SK-N-SH (cell line): ENCODE data around the gene LIX1L. TPM values are rescaled to one million over a fixed set of nuclear protein-coding genes. Genes with fewer than 3 reads are reported as not detected.
A peak's percentile ranks its signal among the peaks of the same experiment; 100 is the strongest.

Experiments
- CTCF ChIA-PET: fragments of 300-600, 350-600 bp; formaldehyde crosslinking; extraction: SDS; loops from one replicate; lab custom pipeline; 2021; lab: Yijun Ruan, JAX
- POLR2A ChIA-PET: fragments of 350-600 bp; sonication (Branson Sonifier 250); formaldehyde crosslinking; extraction: SDS; loops from one replicate; lab custom pipeline; 2020; ENCODE audit warnings: antibody characterized with exemption, inconsistent platforms; lab: Yijun Ruan, JAX
- DNase-seq: peaks from one replicate; pipeline ENCODE4 v3.0.0; 2012
- H2AFZ ChIP-seq: fragments of 200-600 bp; sonication (generic); 2 replicates; pipeline ENCODE4 v1.8.1; 2016; ENCODE audit warnings: antibody characterized with exemption, mild to moderate bottlenecking, low read depth
- H3F3A ChIP-seq: fragments of 200-600 bp; sonication (generic); replicated peaks from 2 replicates; pipeline ENCODE3; 2016; ENCODE audit warnings: antibody characterized with exemption, mild to moderate bottlenecking; ENCODE audit not compliant: insufficient read depth
- H3K27ac ChIP-seq, 2 experiments: fragments of 200-500 bp in 1 of 2; fragments of 200-600 bp in 1 of 2; sonication (Bioruptor generic) in 1 of 2; sonication (generic), shearing (Covaris generic) in 1 of 2; 2 replicates each; pipeline versions ENCODE4 v1.5.1 to v1.6.1; 2014 to 2016; ENCODE audit warnings: low read depth in 2 of 2, inconsistent platforms in 1 of 2, low read length in 1 of 2, mild to moderate bottlenecking in 1 of 2, mixed read lengths in 1 of 2
- H3K27me3 ChIP-seq: fragments of 200-600 bp; sonication (generic), shearing (Covaris generic); 2 replicates; pipeline ENCODE4 v1.6.1; 2016; ENCODE audit warnings: mixed run types; ENCODE audit not compliant: insufficient read depth
- H3K36me3 ChIP-seq, 2 experiments: fragments of 200-500 bp in 1 of 2; fragments of 200-600 bp in 1 of 2; sonication (Bioruptor generic) in 1 of 2; sonication (generic) in 1 of 2; replicated peaks in 1 of 2; 2 replicates each; pipeline versions ENCODE3 to v1.5.1; 2014 to 2016; ENCODE audit warnings: low read length in 1 of 2, mild to moderate bottlenecking in 1 of 2; ENCODE audit not compliant: insufficient read depth in 2 of 2, control insufficient read depth in 1 of 2
- H3K4me1 ChIP-seq, 2 experiments: fragments of 200-500 bp in 1 of 2; fragments of 200-600 bp in 1 of 2; sonication (Bioruptor generic) in 1 of 2; sonication (generic), shearing (Covaris generic) in 1 of 2; 2 replicates each; pipeline versions ENCODE4 v1.5.1 to v1.6.1; 2014 to 2016; ENCODE audit warnings: low read depth in 1 of 2, low read length in 1 of 2, mixed run types in 1 of 2; ENCODE audit not compliant: insufficient read depth in 2 of 2, control insufficient read depth in 1 of 2
- H3K4me2 ChIP-seq: fragments of 200-600 bp; sonication (generic), shearing (Covaris generic); 2 replicates; pipeline ENCODE4 v1.6.1; 2017; ENCODE audit warnings: mixed run types
- H3K4me3 ChIP-seq, 2 experiments: fragments of 200-500 bp in 1 of 2; fragments of 200-600 bp in 1 of 2; sonication (Bioruptor generic) in 1 of 2; sonication (generic), shearing (Covaris generic) in 1 of 2; 2 replicates each; pipeline versions ENCODE4 v1.5.1 to v1.8.1; 2014 to 2016; ENCODE audit warnings: low read depth in 2 of 2, inconsistent platforms in 1 of 2, low read length in 1 of 2, mild to moderate bottlenecking in 1 of 2, mixed read lengths in 1 of 2, moderate library complexity in 1 of 2
- H3K79me2 ChIP-seq: fragments of 200-600 bp; sonication (generic); 2 replicates; pipeline ENCODE4 v1.8.1; 2017; ENCODE audit warnings: mild to moderate bottlenecking; ENCODE audit not compliant: insufficient read depth
- H3K9ac ChIP-seq: fragments of 200-600 bp; sonication (generic); 2 replicates; pipeline ENCODE4 v1.6.1; 2017; ENCODE audit warnings: mixed run types
- H3K9me2 ChIP-seq: fragments of 200-600 bp; sonication (generic); 2 replicates; pipeline ENCODE4 v1.6.1; 2017; ENCODE audit warnings: mixed run types
- H3K9me3 ChIP-seq: fragments of 200-600 bp; sonication (generic); 2 replicates; pipeline ENCODE4 v1.6.1; 2017; ENCODE audit warnings: mixed run types, mild to moderate bottlenecking, moderate library complexity
- H4K20me1 ChIP-seq: fragments of 200-600 bp; sonication (generic); 2 replicates; pipeline ENCODE4 v1.6.1; 2017; ENCODE audit warnings: mild to moderate bottlenecking, mixed run types; ENCODE audit not compliant: insufficient read depth
- CHD2 ChIP-seq: fragments of 150-350 bp; IDR thresholded peaks from 2 replicates; pipeline ENCODE4 v1.6.1; 2018; ENCODE audit warnings: low read length; ENCODE audit not compliant: partially characterized antibody
- CTCF ChIP-seq: fragments of 200-600 bp; sonication (generic); IDR thresholded peaks from 2 replicates; pipeline ENCODE4 v1.6.1; 2017; ENCODE audit warnings: antibody characterized with exemption, mild to moderate bottlenecking, moderate library complexity
- EZH2phosphoT487 ChIP-seq: fragments of 200-600 bp; sonication (generic); IDR thresholded peaks from 2 replicates; pipeline ENCODE4 v1.6.1; 2017; ENCODE audit warnings: low read depth, mixed run types, mild to moderate bottlenecking, antibody characterized with exemption, moderate library complexity, borderline replicate concordance
- FOSL2 ChIP-seq: IDR thresholded peaks from 2 replicates; pipeline ENCODE4 v1.4.0; 2012; ENCODE audit warnings: low read depth, mild to moderate bottlenecking, moderate library complexity, borderline replicate concordance
- FOXJ3 ChIP-seq: sonication (generic); formaldehyde crosslinking; IDR thresholded peaks from 2 replicates; pipeline ENCODE4 v1.5.1; 2020; ENCODE audit warnings: mild to moderate bottlenecking, missing genetic modification reagents
- FOXM1 ChIP-seq: IDR thresholded peaks from 2 replicates; pipeline ENCODE4 v1.4.0; 2012; ENCODE audit warnings: low read depth, mild to moderate bottlenecking
- GABPA ChIP-seq: IDR thresholded peaks from 2 replicates; pipeline ENCODE4 v1.4.0; 2012; ENCODE audit warnings: low read depth, mild to moderate bottlenecking
- GATA2 ChIP-seq: sonication (generic); formaldehyde crosslinking; IDR thresholded peaks from 2 replicates; pipeline ENCODE4 v1.5.0; 2020; ENCODE audit warnings: mild to moderate bottlenecking, missing genetic modification reagents
- IRF3 ChIP-seq: fragments of 150-350 bp; IDR thresholded peaks from 2 replicates; pipeline ENCODE4 v1.6.1; 2016; ENCODE audit warnings: mild to moderate bottlenecking, low read depth, low read length
- MEF2A ChIP-seq: IDR thresholded peaks from 2 replicates; pipeline ENCODE4 v1.4.0; 2012; ENCODE audit warnings: low read depth, borderline replicate concordance
- MXI1 ChIP-seq: IDR thresholded peaks from 2 replicates; pipeline ENCODE4 v1.6.1; 2012; ENCODE audit warnings: mild to moderate bottlenecking, low read depth, low read length, improper control_type of control experiment
- NFIC ChIP-seq: IDR thresholded peaks from 2 replicates; pipeline ENCODE4 v1.4.0; 2012; ENCODE audit warnings: borderline replicate concordance
- NRF1 ChIP-seq: IDR thresholded peaks from 2 replicates; pipeline ENCODE4 v1.6.1; 2012; ENCODE audit warnings: low read depth, mild to moderate bottlenecking, low read length
- POLR2AphosphoS5 ChIP-seq: IDR thresholded peaks from 2 replicates; pipeline ENCODE4 v1.6.1; 2012; ENCODE audit warnings: low read depth, low read length
- REST ChIP-seq: IDR thresholded peaks from 2 replicates; pipeline ENCODE4 v1.6.1; 2012; ENCODE audit warnings: mild to moderate bottlenecking, low read depth, low read length, moderate library complexity
- RFX5 ChIP-seq: IDR thresholded peaks from 2 replicates; pipeline ENCODE4 v1.6.1; 2012; ENCODE audit warnings: mild to moderate bottlenecking, improper control_type of control experiment, low read length
- RXRA ChIP-seq: IDR thresholded peaks from 2 replicates; pipeline ENCODE4 v1.4.0; 2012; ENCODE audit warnings: low read depth, mild to moderate bottlenecking, borderline replicate concordance
- SMC3 ChIP-seq: IDR thresholded peaks from 2 replicates; pipeline ENCODE4 v1.6.1; 2012; ENCODE audit warnings: low read depth, low read length, improper control_type of control experiment
- YY1 ChIP-seq: IDR thresholded peaks from 2 replicates; pipeline ENCODE4 v1.4.0; 2012; ENCODE audit warnings: low read depth, mild to moderate bottlenecking
- WGBS: methylation state at CpG from one replicate; pipeline ENCODE4 v1.1.6; 2017; ENCODE audit warnings: low lambda C conversion rate; 5-methylcytosine and 5-hydroxymethylcytosine counted together
- polyA plus RNA-seq, 3 experiments: library from polyadenylated mRNA; depleted of rRNA; stranded (reverse); fragments of >200 nt; gene quantifications; 2 replicates each; pipeline ENCODE4 v1.2.3, GENCODE V29; 2012
- TF ChIP-seq, protein P1 (sequence below): fragments of 150-350 bp; IDR thresholded peaks from 2 replicates; pipeline ENCODE4 v1.6.1; 2017; ENCODE audit warnings: antibody characterized with exemption, low read length, low read depth, borderline replicate concordance
- TF ChIP-seq, protein P2 (sequence below): IDR thresholded peaks from 2 replicates; pipeline ENCODE4; 2012
- TF ChIP-seq, protein P3 (sequence below): IDR thresholded peaks from 2 replicates; pipeline ENCODE4 v1.4.0; 2012; ENCODE audit warnings: low read depth

The LIX1L gene
- polyA plus RNA-seq, 1 of the 3 experiments (the other 2 are of a cell fraction): 39.1 TPM

DNA sequence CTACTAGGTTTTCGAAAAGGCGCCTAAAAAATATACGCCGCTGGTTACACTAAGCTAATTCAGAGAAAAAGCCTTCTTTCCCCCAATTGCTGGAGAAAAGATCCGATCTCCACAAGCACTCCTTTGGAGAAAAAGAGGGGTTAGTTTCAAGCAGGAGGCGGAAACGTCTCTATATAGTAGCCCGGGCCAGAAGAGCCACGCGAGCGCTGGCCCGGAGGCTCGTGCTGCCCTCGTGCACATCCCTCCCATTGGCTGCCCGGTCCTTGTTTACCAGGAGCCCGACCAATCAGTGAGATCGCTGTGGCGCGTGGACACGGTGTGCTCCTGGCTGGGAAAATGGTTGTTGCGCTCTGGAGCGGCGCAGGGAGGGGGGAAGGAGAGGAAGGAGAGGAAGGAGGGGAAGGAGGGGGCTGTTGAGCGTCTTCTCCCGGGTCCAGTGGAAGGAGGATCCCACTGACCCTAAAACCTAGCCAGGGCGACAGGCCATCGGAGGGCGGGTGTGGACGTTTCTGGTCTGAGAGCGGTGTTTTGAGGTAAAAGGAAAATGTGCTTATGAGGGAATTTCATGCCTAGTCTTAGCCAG lies 38.7 kb upstream of the LIX1L start, which contains the start of gene TXNIP:
Gene TXNIP, minus strand, starts transcription at position 147 of the 583 bp plus-strand sequence. CDS start 313 bp downstream, outside the sequence.
- H3K36me3 ChIP-seq: peaks cover 29 to 33% of the 10 kb centered on the region in 2 experiments
- peaks cover 38% of the 10 kb centered on the region for H4K20me1 ChIP-seq
- peaks cover 36% of the 10 kb centered on the region for H3K79me2 ChIP-seq
- H3K9me3 ChIP-seq: no peaks in the 10 kb centered on the region
- ChIA-PET CTCF (interaction anchor here (1.1 to 4.2 kb wide), 6 partner anchors 10 to 105 kb away, joined by 3 to 40 read pairs (median 6); no protein-coding TSS in a partner anchor), POLR2A (interaction anchor here (1.9 kb wide), 1 partner anchor 17 kb away, joined by 7 read pairs; no protein-coding TSS in a partner anchor)
- DNase-seq: peak; percentile 95
- peak within 1 kb of the TSS; percentile 83 for H2AFZ ChIP-seq
- peaks cover 14 to 45% of the 10 kb centered on the region in 2 experiments; a peak in 3 of 4 replicates for H3K4me1 ChIP-seq
- 2% methylated on average over 30 of the region's 30 CpGs for WGBS
- H3K27me3 ChIP-seq: no peaks in the 10 kb centered on the region
- no peaks in the 10 kb centered on the region for H3K9me2 ChIP-seq
- peaks cover 14% of the 10 kb centered on the region for H3F3A ChIP-seq
- peak within 1 kb of the TSS; percentile 86 for H3K4me2 ChIP-seq
- peak within 1 kb of the TSS; percentile 90 for H3K9ac ChIP-seq
- H3K27ac ChIP-seq: peak within 1 kb of the TSS; percentile 44 to 98
- peak within 1 kb of the TSS; percentile 64 to 90 for H3K4me3 ChIP-seq
- TF ChIP-seq CHD2 (peak; percentile 84), NFIC (peak; percentile 61; the same call in 1 of the 2 replicates), MEF2A (no peak), RXRA (peak; percentile 36; the same call in 1 of the 2 replicates), SMC3 (no peak), FOXJ3 (CRISPR knock-in tag) (peak; percentile 97), GABPA (no peak), POLR2AphosphoS5 (peak; percentile 100), FOXM1 (no peak), MXI1 (peak; percentile 98), REST (no peak; the same call in 1 of the 2 replicates), YY1 (peak; percentile 79), CTCF (no peak), IRF3 (peak; percentile 64), EZH2phosphoT487 (no peak), NRF1 (peak; percentile 56), FOSL2 (no peak), GATA2 (CRISPR knock-in tag) (no peak), RFX5 (peak; percentile 89)
- TF ChIP-seq, protein P1, sequence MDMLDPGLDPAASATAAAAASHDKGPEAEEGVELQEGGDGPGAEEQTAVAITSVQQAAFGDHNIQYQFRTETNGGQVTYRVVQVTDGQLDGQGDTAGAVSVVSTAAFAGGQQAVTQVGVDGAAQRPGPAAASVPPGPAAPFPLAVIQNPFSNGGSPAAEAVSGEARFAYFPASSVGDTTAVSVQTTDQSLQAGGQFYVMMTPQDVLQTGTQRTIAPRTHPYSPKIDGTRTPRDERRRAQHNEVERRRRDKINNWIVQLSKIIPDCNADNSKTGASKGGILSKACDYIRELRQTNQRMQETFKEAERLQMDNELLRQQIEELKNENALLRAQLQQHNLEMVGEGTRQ: no peak
- TF ChIP-seq, protein P2, sequence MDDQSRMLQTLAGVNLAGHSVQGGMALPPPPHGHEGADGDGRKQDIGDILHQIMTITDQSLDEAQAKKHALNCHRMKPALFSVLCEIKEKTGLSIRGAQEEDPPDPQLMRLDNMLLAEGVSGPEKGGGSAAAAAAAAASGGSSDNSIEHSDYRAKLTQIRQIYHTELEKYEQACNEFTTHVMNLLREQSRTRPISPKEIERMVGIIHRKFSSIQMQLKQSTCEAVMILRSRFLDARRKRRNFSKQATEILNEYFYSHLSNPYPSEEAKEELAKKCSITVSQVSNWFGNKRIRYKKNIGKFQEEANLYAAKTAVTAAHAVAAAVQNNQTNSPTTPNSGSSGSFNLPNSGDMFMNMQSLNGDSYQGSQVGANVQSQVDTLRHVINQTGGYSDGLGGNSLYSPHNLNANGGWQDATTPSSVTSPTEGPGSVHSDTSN: no peak; the same call in 1 of the 2 replicates
- TF ChIP-seq, protein P3, sequence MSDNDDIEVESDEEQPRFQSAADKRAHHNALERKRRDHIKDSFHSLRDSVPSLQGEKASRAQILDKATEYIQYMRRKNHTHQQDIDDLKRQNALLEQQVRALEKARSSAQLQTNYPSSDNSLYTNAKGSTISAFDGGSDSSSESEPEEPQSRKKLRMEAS: peak; percentile 95
